NOMO-1 (cell line): ENCODE results near the gene FAN1.

ENCODE experiments used
- DNase-seq, 2 experiments: peaks; one replicate each; lab custom pipeline; 2025; ENCODE audit not compliant: unreplicated experiment in 2 of 2; lab: John Stamatoyannopoulos, UW

Gene FAN1

GRCh38 chr15:30919877-30920550 lies 16.3 kb downstream of the FAN1 start:
- DNase-seq: no peak

- no peak for DNase-seq
These were observed 17.4 kb downstream of the FAN1 start for GRCh38 chr15:30921106-30921505.

GRCh38 chr15:30921781-30922479 lies 18.2 kb downstream of the FAN1 start:
- no peak for DNase-seq

GRCh38 chr15:30922480-30923311 lies 19.0 kb downstream of the FAN1 start:
- no peak for DNase-seq

- DNase-seq: no peak
These were observed 19.7 kb downstream of the FAN1 start for GRCh38 chr15:30923429-30923828.

GRCh38 chr15:30924353-30924752 lies 20.6 kb downstream of the FAN1 start:
- no peak for DNase-seq

- DNase-seq: no peak
These were observed 22.0 kb downstream of the FAN1 start for GRCh38 chr15:30925686-30926085.

- DNase-seq: no peak
These were observed 22.4 kb downstream of the FAN1 start for GRCh38 chr15:30926161-30926560.

GRCh38 chr15:30927148-30927761 lies 23.5 kb downstream of the FAN1 start:
- no peak for DNase-seq

GRCh38 chr15:30928076-30928475 lies 24.4 kb downstream of the FAN1 start:
- DNase-seq: no peak

- no peak for DNase-seq
These were observed 25.5 kb downstream of the FAN1 start for GRCh38 chr15:30929064-30929669.

GRCh38 chr15:30929982-30930381 lies 26.3 kb downstream of the FAN1 start:
- DNase-seq: no peak

- no peak for DNase-seq
These were observed 26.7 kb downstream of the FAN1 start for GRCh38 chr15:30930422-30930821.

GRCh38 chr15:30933293-30933692 lies 29.6 kb downstream of the FAN1 start:
- DNase-seq: no peak

GRCh38 chr15:30939161-30939560 lies 35.4 kb downstream of the FAN1 start:
- no peak for DNase-seq

GRCh38 chr15:30940359-30940758 lies 36.6 kb downstream of the FAN1 start:
- DNase-seq: no peak

GRCh38 chr15:30941520-30941919 lies 37.8 kb downstream of the FAN1 start:
- no peak for DNase-seq

GRCh38 chr15:30943654-30944335 lies 40.1 kb downstream of the FAN1 start:
- no peak for DNase-seq

- no peak for DNase-seq
These were observed 49.5 kb downstream of the FAN1 start for GRCh38 chr15:30953183-30953582.

GRCh38 chr15:30953731-30954378 lies 50.1 kb downstream of the FAN1 start:
- peak; percentile 2 to 19 for DNase-seq
